Spleen (tissue), 11 donors: ENCODE results near the gene NOS1AP. TPM values are rescaled to one million over a fixed set of nuclear protein-coding genes. Genes with fewer than 3 reads are reported as not detected.

Source experiments
- DNase-seq: peaks from one replicate; pipeline ENCODE4 v3.0.0-alpha.2; 2020
- H3K27ac ChIP-seq, 8 donors: fragments of 200-600 bp; sonication (generic) in 7 of 8; 1 replicate in 4 of 8; 2 replicates in 4 of 8; pipeline versions ENCODE4 v1.5.0 to v1.8.0; 2016 to 2021; ENCODE audit warnings: inconsistent platforms in 4 of 8, mild to moderate bottlenecking in 4 of 8, moderate library complexity in 1 of 8
- H3K27me3 ChIP-seq, 7 donors: fragments of 200-600 bp; sonication (generic) in 6 of 7; replicated peaks in 1 of 7; 1 replicate in 4 of 7; 2 replicates in 3 of 7; pipeline versions ENCODE4 v1.5.0 to v1.8.0; 2016 to 2021; ENCODE audit warnings: inconsistent platforms in 3 of 7, mild to moderate bottlenecking in 1 of 7
- H3K36me3 ChIP-seq, 6 donors: fragments of 200-600 bp; sonication (generic) in 5 of 6; 1 replicate in 4 of 6; 2 replicates in 2 of 6; pipeline versions ENCODE4 v1.5.0 to v1.8.0; 2016 to 2021; ENCODE audit warnings: inconsistent platforms in 2 of 6
- H3K4me1 ChIP-seq, 6 donors: fragments of 200-600 bp; sonication (generic) in 5 of 6; 1 replicate in 3 of 6; 2 replicates in 3 of 6; pipeline versions ENCODE4 v1.5.0 to v1.8.0; 2016 to 2021; ENCODE audit warnings: inconsistent platforms in 3 of 6
- H3K4me3 ChIP-seq, 8 donors: fragments of 200-600 bp; sonication (generic) in 7 of 8; 1 replicate in 4 of 8; 2 replicates in 4 of 8; pipeline versions ENCODE4 v1.5.0 to v1.8.0; 2016 to 2021; ENCODE audit warnings: inconsistent platforms in 4 of 8, mild to moderate bottlenecking in 4 of 8, moderate library complexity in 2 of 8
- H3K9me3 ChIP-seq, 8 donors: fragments of 200-600 bp; sonication (generic) in 7 of 8; 1 replicate in 4 of 8; 2 replicates in 4 of 8; pipeline versions ENCODE4 v1.5.0 to v1.8.0; 2016 to 2021; ENCODE audit warnings: inconsistent platforms in 4 of 8
- CTCF ChIP-seq, 11 experiments: fragments of 200-600 bp in 7 of 11; fragments of 450-650 bp in 4 of 11; sonication (generic) in 4 of 11; IDR thresholded peaks in 8 of 11; conservative IDR thresholded peaks in 3 of 11; 1 replicate in 7 of 11; 2 replicates in 4 of 11; pipeline versions ENCODE4 v1.4.0 to v1.8.0; 2016 to 2021; ENCODE audit warnings: antibody characterized with exemption in 11 of 11, inconsistent platforms in 4 of 11, mild to moderate bottlenecking in 1 of 11
- POLR2A ChIP-seq, 3 donors: fragments of 450-650 bp; IDR thresholded peaks; one replicate each; pipeline ENCODE4 v1.5.1; 2017; ENCODE audit warnings: antibody characterized with exemption in 3 of 3, mild to moderate bottlenecking in 1 of 3
- POLR2AphosphoS5 ChIP-seq, 3 donors: sonication (generic); formaldehyde crosslinking; IDR thresholded peaks; one replicate each; pipeline ENCODE4 v1.5.1; 2017; ENCODE audit warnings: antibody characterized with exemption in 3 of 3
- WGBS, 5 donors: extraction: QIAGEN DNeasy Blood & Tissue Kit in 3 of 5; methylation state at CpG; one replicate each; pipeline versions ENCODE4 v1.1.5 to v1.1.7; 2013 to 2018; 5-methylcytosine and 5-hydroxymethylcytosine counted together
- intact Hi-C: fragments of 100-400 bp; cut with DNase I; formaldehyde crosslinking; loops from one replicate; pipeline ENCODE4 v1.15.0; 2023; ENCODE audit warnings: low total_unique reads
- polyA plus RNA-seq, 3 donors: library from polyadenylated mRNA; stranded (reverse); fragments of 200-250 nt; gene quantifications; one replicate each; pipeline ENCODE4 v1.2.1, GENCODE V29; 2013
- total RNA-seq, 7 donors: library from RNA; depleted of rRNA in 3 of 7; stranded (reverse); fragments of >200 nt in 3 of 7; fragmentation: NEBNext Ultra II Directional in 4 of 7; extraction: Animal tissue kit (Norgen Biotek cat#: 25700) in 4 of 7; gene quantifications; one replicate each; pipeline versions ENCODE4 v1.1.0 to v1.2.1, GENCODE V29; 2016 to 2021
- donor health status: healthy with polysubstance abuse.
- donor health status: DM: no; HTN: no; CAD: no; lungs with moderate emphysema.
- donor health status: DM: no; HTN: no; CAD: no.
- donor health status: Bipolar disorder and iron deficiency.
- donor health status: healthy.
- donor health status: DM: no; HTN: no; CAD: no.
- donor health status: DM: yes; HTN: yes; CAD: no.

NOS1AP gene
- total and polyA plus RNA-seq, 10 donors = 0.16 to 1.7 (median 0.60) TPM; not detected in 2

GRCh38 chr1:162180813-162181212, 111.3 kb downstream of the NOS1AP start:
- H3K27me3 ChIP-seq = no peaks in the 10 kb centered on the region
- no peaks in the 10 kb centered on the region for H3K36me3 ChIP-seq
- intact Hi-C loops = no loop called here
- no peak overlapping the region for H3K27ac ChIP-seq
- no peak for TF ChIP-seq POLR2AphosphoS5 (IDR thresholded peaks at IDR 0.05)
- TF ChIP-seq POLR2A (IDR thresholded peaks at IDR 0.05) = no peak
- H3K4me3 ChIP-seq = no peak overlapping the region
- no peaks in the 10 kb centered on the region for H3K4me1 ChIP-seq
- no peak for DNase-seq
- no peaks in the 10 kb centered on the region for H3K9me3 ChIP-seq

- no peak for DNase-seq
- Histone ChIP-seq H3K36me3 (no peaks in the 10 kb centered on the region), H3K27me3 (no peaks in the 10 kb centered on the region), H3K9me3 (peaks cover 0 to 7% (median 0%) of the 10 kb centered on the region in 8 donors), H3K4me3 (no peak overlapping the region), H3K4me1 (no peaks in the 10 kb centered on the region), H3K27ac (no peak overlapping the region)
- TF ChIP-seq POLR2A (IDR thresholded peaks at IDR 0.05) = no peak
- no peak for TF ChIP-seq CTCF (IDR thresholded peaks at IDR 0.05 in 8 of 11, conservative IDR thresholded peaks at IDR 0.05 in 3 of 11)
- TF ChIP-seq POLR2AphosphoS5 (IDR thresholded peaks at IDR 0.05) = no peak
- 66 to 88% (median 81%) methylated on average over 4 of the region's 4 CpGs for WGBS, 5 donors
- intact Hi-C loops = no loop called here
Measured at GRCh38 chr1:162182090-162182489, 112.6 kb downstream of the NOS1AP start.

GRCh38 chr1:162185314-162186025, 116.0 kb downstream of the NOS1AP start:
- Histone ChIP-seq H3K36me3 (no peaks in the 10 kb centered on the region), H3K9me3 (peaks cover 0 to 7% (median 0%) of the 10 kb centered on the region in 8 donors), H3K27ac (no peak overlapping the region), H3K4me1 (no peaks in the 10 kb centered on the region), H3K27me3 (no peaks in the 10 kb centered on the region), H3K4me3 (no peak overlapping the region)
- 50 to 88% (median 77%) methylated on average over 4 of the region's 4 CpGs for WGBS, 5 donors
- TF ChIP-seq CTCF (IDR thresholded peaks at IDR 0.05 in 8 of 11, conservative IDR thresholded peaks at IDR 0.05 in 3 of 11) (no peak), POLR2A (IDR thresholded peaks at IDR 0.05) (no peak), POLR2AphosphoS5 (IDR thresholded peaks at IDR 0.05) (no peak)
- intact Hi-C loops = no loop called here
- no peak for DNase-seq

GRCh38 chr1:162186026-162186374, 116.5 kb downstream of the NOS1AP start:
- Histone ChIP-seq H3K9me3 (peaks cover 0 to 7% (median 0%) of the 10 kb centered on the region in 8 donors), H3K27me3 (no peaks in the 10 kb centered on the region), H3K27ac (no peak overlapping the region), H3K4me3 (no peak overlapping the region), H3K36me3 (no peaks in the 10 kb centered on the region), H3K4me1 (no peaks in the 10 kb centered on the region)
- no peak for DNase-seq
- WGBS, 5 donors = 0 to 53% (median 49%) methylated on average over 1 of the region's 1 CpG
- intact Hi-C loops = no loop called here
- no peak for TF ChIP-seq POLR2AphosphoS5 (IDR thresholded peaks at IDR 0.05)
- no peak for TF ChIP-seq POLR2A (IDR thresholded peaks at IDR 0.05)
- no peak for TF ChIP-seq CTCF (IDR thresholded peaks at IDR 0.05 in 8 of 11, conservative IDR thresholded peaks at IDR 0.05 in 3 of 11)
